ENCODE results near the gene PAPOLG. TPM values are rescaled to one million over a fixed set of nuclear protein-coding genes. Genes with fewer than 3 reads are reported as not detected.

Gene PAPOLG
- total and polyA plus RNA-seq, 12 donors: 4.5 to 18.5 (median 10.6) TPM

DNA sequence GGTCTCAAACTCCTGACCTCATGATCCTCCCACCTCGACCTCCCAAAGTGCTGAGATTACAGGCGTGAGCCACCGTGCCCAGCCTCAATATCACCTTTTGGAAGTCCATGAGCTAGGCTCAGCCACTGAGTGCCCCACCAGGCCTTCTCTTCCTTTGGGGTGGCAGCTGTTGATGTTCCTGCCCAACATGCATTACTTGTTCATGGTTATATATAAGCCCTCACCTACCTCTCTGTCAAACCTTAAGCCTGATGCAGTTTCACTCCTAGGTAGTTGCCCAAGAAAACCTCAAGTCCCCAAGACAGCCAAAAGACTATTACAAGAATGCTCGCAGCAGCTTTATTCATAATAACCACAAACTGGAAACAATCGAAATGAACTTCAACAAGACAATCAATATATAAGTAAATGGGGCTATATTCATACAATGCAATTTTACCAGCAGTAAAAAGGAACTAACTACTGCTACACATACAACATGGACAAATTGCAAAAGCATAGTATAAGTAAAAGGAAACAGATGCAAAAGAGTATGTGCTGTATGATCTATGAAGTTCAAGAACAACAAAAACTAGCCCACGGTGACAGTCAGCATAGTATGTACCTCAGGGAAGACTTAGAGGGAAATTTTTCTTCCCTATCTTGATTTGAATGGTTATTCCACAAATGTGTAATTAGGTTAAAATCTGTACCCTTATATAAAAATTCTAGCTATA lies 65.7 kb downstream of the PAPOLG start:
- H3K36me3 ChIP-seq (replicated peaks in 1 of 2): no peaks in the 10 kb centered on the region
- no peaks in the 10 kb centered on the region for H3K27me3 ChIP-seq
- TF ChIP-seq, protein P1, sequence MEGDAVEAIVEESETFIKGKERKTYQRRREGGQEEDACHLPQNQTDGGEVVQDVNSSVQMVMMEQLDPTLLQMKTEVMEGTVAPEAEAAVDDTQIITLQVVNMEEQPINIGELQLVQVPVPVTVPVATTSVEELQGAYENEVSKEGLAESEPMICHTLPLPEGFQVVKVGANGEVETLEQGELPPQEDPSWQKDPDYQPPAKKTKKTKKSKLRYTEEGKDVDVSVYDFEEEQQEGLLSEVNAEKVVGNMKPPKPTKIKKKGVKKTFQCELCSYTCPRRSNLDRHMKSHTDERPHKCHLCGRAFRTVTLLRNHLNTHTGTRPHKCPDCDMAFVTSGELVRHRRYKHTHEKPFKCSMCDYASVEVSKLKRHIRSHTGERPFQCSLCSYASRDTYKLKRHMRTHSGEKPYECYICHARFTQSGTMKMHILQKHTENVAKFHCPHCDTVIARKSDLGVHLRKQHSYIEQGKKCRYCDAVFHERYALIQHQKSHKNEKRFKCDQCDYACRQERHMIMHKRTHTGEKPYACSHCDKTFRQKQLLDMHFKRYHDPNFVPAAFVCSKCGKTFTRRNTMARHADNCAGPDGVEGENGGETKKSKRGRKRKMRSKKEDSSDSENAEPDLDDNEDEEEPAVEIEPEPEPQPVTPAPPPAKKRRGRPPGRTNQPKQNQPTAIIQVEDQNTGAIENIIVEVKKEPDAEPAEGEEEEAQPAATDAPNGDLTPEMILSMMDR (IDR thresholded peaks at IDR 0.05): no peak
- no peak for TF ChIP-seq POLR2A (IDR thresholded peaks at IDR 0.05)
- DNase-seq: no peak
- H3K4me1 ChIP-seq (replicated peaks in 1 of 2): no peaks in the 10 kb centered on the region
- WGBS, 4 donors: 78 to 83% (median 81%) methylated on average over 6 of the region's 6 CpGs
- H3K9me3 ChIP-seq (replicated peaks in 1 of 3): no peaks in the 10 kb centered on the region
- intact Hi-C loops (cut with DNase I): no loop called here
- no peak overlapping the region for H3K4me3 ChIP-seq
- no peak overlapping the region for H3K27ac ChIP-seq

DNA sequence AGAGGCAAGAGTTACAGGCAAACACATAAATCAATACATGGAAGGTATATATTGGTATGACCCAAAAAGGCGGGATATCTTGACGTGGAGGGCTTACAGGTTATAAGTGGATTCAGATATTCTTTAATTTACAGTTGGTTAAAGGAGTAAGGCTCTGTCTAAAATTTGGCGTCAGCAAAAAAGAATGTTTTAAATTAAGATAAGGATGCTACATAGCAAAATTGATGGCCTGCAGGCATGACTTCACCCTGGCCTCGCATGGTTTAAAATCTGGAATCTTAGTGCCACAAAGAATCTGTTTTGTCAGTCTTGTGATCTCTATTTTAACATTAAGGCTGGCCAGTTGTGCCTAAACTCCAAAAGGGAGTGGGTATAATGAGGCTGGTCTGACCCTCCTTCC lies 66.9 kb downstream of the PAPOLG start:
- Histone ChIP-seq H3K27ac (no peak overlapping the region), H3K4me1 (replicated peaks in 1 of 2) (no peaks in the 10 kb centered on the region), H3K36me3 (replicated peaks in 1 of 2) (no peaks in the 10 kb centered on the region), H3K9me3 (replicated peaks in 1 of 3) (no peaks in the 10 kb centered on the region), H3K4me3 (no peak overlapping the region), H3K27me3 (no peaks in the 10 kb centered on the region)
- TF ChIP-seq, protein P1 (IDR thresholded peaks at IDR 0.05): no peak
- no peak for TF ChIP-seq POLR2A (IDR thresholded peaks at IDR 0.05)
- WGBS, 4 donors: 57 to 77% (median 73%) methylated on average over 4 of the region's 4 CpGs
- no peak for DNase-seq
- intact Hi-C loops (cut with DNase I): no loop called here

DNA sequence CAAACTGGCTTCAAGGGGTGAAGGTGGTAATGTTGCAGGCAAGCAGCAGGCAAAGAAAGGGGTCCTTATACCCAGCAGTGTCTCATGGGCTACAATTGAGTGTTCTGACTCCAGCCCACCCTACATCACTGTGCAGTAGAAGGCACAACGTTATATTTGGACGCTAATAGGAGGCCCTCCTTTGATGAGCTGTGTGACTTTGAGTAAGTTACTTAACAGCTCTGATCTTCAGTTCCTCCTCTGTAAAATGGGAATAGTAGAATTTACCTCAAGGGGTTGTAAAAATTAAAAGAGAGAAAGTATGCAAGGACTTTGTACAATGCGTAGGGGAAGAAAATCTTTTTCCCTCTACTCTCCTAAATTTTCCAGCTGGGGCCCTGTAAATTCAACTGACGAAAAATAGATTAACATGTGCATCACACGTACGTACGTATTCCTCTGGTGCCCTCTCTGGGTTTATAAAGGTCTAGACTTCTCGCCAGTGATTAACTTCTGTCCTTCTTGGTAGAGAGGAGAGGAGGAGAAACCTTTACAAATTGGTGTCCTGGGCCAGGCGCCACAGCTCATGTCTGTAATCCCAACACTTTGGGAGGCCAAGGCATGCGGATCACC lies 67.7 kb downstream of the PAPOLG start:
- DNase-seq: no peak
- Histone ChIP-seq H3K4me3 (no peak overlapping the region), H3K27ac (no peak overlapping the region), H3K9me3 (replicated peaks in 1 of 3) (no peaks in the 10 kb centered on the region), H3K27me3 (no peaks in the 10 kb centered on the region), H3K4me1 (replicated peaks in 1 of 2) (no peaks in the 10 kb centered on the region), H3K36me3 (replicated peaks in 1 of 2) (no peaks in the 10 kb centered on the region)
- 84 to 93% (median 87%) methylated on average over 10 of the region's 10 CpGs for WGBS, 4 donors
- intact Hi-C loops (cut with DNase I): no loop called here
- TF ChIP-seq, protein P1 (IDR thresholded peaks at IDR 0.05): no peak
- no peak for TF ChIP-seq POLR2A (IDR thresholded peaks at IDR 0.05)

DNA sequence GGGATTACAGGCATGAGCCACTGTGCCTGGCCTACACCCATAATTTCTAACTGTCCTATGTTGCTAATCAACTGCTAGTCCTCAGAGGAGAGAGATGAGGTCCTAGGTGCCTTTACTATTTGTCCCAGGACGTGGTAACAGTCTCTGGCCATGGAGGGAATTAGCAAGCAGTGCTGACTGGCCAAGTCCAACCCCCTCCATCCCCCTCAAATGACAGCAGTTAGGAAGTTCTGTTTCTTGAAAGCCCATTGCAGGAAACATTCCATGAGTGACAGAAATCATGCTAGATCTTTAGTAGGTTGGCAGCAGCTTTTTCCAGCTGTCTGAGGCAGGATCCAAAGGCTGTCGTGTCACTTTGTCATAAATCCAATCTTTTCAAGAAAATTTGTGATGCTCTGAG lies 69.6 kb downstream of the PAPOLG start:
- Histone ChIP-seq H3K4me3 (no peak overlapping the region), H3K36me3 (replicated peaks in 1 of 2) (no peaks in the 10 kb centered on the region), H3K9me3 (replicated peaks in 1 of 3) (no peaks in the 10 kb centered on the region), H3K4me1 (replicated peaks in 1 of 2) (no peaks in the 10 kb centered on the region), H3K27me3 (no peaks in the 10 kb centered on the region), H3K27ac (no peak overlapping the region)
- DNase-seq: no peak
- no peak for TF ChIP-seq POLR2A (IDR thresholded peaks at IDR 0.05)
- TF ChIP-seq, protein P1 (IDR thresholded peaks at IDR 0.05): no peak
- intact Hi-C loops (cut with DNase I): no loop called here
- WGBS, 4 donors: 65 to 86% (median 72%) methylated on average over 1 to 2 of the region's 2 CpGs
